Right lobe of liver (tissue), 4 donors: ENCODE results near the gene RNU1-2.

ENCODE experiments used
- POLR2A ChIP-seq: fragments of 450-650 bp; IDR thresholded peaks from one replicate; pipeline ENCODE4 v1.6.1; 2017; ENCODE audit warnings: antibody characterized with exemption, mild to moderate bottlenecking
- TF ChIP-seq, protein P1 (sequence below), 4 donors: fragments of 200-600 bp in 3 of 4; fragments of 450-650 bp in 1 of 4; IDR thresholded peaks; one replicate each; pipeline versions ENCODE4 v1.5.1 to v1.8.0; 2016 to 2022; ENCODE audit warnings: antibody characterized with exemption in 4 of 4, mild to moderate bottlenecking in 2 of 4
- donor health status: DM: no; HTN: no; CAD: no.
- donor health status: DM: no; HTN: no; CAD: no.
- donor health status: DM: no; HTN: yes; CAD: no.

DNA sequence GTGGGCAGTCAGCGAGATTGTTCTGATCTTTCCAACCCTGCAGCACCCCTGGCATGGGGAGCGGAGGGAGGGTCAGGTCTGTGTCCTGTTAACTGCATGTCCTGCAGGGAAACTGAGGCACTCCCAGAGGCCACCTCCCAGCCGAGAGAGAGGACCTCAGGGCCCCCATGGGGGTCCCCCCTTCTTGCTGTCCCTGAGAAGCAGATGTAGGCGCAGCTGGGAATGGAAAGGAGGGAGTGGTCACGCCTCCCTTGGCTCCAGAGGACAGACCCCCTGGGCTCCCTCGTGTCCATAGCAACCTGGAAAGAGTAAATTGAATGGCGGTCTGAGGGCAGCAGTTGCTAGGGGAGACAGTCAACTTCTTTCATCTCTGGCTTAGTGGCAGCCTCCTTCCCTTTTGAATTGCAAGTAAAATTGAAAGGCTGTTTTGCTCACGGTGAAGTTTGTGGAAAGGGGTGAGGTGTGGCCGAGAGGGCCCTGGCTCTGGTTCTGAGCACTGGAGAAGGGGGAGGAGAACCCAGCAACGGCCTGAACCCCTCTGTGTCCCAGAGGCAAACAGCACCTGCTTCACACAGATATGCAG is 30.8 kb downstream of the RNU1-2 start:
- TF ChIP-seq, protein P1, sequence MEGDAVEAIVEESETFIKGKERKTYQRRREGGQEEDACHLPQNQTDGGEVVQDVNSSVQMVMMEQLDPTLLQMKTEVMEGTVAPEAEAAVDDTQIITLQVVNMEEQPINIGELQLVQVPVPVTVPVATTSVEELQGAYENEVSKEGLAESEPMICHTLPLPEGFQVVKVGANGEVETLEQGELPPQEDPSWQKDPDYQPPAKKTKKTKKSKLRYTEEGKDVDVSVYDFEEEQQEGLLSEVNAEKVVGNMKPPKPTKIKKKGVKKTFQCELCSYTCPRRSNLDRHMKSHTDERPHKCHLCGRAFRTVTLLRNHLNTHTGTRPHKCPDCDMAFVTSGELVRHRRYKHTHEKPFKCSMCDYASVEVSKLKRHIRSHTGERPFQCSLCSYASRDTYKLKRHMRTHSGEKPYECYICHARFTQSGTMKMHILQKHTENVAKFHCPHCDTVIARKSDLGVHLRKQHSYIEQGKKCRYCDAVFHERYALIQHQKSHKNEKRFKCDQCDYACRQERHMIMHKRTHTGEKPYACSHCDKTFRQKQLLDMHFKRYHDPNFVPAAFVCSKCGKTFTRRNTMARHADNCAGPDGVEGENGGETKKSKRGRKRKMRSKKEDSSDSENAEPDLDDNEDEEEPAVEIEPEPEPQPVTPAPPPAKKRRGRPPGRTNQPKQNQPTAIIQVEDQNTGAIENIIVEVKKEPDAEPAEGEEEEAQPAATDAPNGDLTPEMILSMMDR (IDR thresholded peaks at IDR 0.05), result no peak
- no peak for TF ChIP-seq POLR2A
